HG03378 (cell line): ENCODE measurements around the gene POC1B.

Experiments used
- ATAC-seq: cut with Tn5 transposase; IDR thresholded peaks from one replicate; pipeline ENCODE4 v1.9.1; 2021; ENCODE audit warnings: mild to moderate bottlenecking, moderate library complexity; ENCODE audit not compliant: unreplicated experiment

POC1B gene

DNA sequence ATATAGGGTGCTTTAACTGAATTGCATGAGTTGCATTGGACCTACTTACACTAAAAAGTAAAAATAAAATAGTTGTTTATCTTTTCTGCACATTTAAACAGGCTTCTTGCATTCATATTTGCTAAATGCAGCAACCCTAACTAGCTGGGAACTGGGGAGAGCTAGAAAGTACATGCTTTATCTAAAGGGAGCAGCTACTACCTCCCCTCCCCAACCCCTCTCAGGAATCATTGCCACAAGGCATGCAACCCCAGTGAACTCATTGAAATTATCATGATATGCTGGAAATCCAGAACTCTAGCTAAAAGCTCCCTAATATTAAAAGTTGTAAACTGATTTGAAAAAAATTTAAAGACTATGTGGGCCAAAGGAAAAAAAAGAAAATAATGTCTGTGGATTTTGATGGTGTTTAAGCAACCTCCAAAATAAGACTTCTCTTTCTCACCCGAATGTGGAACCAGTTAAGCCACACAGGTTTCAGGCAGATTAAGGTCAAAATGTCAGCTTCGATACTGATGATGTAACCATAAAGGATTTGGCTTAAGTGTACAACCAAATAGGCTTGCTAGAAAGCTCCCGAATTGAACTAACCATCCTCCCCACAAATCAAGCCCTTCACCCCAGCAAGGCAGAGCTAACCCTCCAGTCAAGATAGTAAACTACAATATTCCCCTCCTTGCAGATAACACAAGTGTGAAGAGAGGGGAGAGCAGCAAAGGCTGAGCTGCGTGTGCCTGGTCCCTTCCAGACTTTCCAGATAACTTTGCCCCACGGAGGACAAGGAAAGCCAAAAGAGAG is 13.8 kb upstream of the POC1B start:
- no peak for ATAC-seq

DNA sequence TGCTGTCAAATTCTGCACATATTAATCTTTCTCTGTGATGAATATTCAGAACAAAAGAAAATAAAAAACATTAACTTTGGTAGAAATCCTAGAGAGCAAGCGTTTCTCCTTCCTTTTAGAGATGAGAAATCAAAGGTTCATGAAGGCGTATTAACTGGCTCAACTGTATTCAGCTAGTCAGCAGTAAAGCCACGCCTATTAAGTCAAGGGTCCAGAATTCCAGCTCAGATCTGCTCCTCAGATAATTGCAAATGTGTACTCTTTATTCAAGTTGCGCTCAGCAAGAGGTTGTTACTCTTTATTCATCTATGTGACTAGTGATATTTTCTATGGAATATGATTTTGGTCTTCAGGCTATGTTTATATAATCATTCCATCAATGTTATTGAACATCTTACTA is 13.1 kb upstream of the POC1B start:
- ATAC-seq = no peak

DNA sequence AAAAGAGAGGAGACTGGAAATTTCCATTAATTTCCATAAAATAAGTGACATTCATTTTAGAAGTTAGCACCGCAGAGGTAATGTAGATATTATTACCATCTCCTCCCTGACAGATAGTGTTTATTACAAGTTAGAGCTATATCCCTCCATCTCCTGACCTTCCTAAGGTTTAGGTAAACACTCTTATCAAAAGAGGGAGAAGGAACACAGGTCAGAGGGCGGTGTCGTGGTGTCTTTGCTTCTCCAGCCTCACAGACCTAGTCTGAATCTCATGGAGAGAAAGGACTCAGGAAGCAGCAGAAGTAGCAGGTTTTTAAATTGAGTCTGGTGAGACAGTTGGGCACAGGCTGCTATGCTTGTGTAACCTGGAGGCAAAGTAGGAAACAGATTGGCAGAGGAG is 11.5 kb upstream of the POC1B start:
- ATAC-seq = no peak

DNA sequence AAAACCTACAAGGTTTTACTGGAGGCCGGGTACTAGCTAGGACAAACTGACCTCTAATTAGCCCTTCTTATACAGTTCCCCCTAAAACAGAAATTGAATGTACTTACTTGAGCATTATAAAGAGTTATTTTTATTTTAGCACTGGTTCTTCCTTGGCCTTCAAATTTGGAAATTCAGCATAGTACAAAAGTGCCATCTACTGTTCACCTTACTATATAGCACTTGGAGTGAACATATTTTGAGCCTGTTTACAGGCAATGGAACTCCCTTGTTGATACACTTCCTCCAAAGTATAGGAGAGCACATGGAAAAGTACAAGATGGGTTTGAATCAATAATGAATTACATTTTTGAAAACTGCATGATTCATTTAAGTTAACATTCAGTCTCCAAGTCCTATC is 3.9 kb upstream of the POC1B start:
- peak; percentile 36 for ATAC-seq

DNA sequence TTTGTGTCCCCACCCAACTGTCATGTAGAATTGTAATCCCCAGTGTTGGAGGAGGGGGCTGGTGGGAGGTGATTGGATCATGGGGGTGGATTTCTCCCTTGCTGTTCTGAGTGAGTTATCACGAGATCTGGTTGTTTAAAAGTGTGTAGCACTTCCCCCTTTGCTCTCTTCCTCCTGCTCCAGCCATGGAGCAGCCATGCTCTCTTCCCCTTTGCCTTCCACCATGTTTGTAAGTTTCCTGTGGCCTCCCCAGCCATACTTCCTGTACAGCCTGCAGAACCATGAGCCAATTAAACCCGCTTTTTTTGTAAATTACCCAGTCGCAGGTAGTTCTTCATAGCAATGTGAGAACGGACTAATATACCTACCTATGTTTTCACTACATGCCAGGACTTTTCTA is 2.6 kb upstream of the POC1B start:
- ATAC-seq = no peak

DNA sequence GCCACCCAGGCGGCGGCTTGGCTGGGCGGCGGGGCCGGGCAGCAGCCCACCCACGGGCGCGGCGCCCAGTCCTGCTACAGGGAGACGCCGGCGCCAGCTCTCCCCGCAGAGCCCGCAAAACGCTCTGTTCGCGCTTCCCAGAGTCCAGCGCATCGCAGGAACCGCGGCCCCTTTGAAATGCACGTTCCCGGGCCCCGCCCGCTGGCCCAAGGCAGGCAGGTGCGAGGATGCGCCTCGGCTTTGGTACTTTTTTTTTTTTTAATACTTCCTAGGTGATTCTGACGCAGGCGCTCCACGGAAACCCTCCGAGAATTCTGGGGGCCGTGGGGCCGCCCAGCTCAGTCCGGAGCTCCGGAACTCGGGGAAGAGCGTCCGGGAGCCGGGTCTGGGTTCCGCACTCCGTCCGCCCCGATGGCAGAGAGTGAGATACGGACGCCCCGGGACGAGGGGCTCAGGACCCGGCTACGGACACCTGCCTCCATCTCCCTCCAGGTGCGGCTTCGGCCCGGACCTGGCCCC is 483 bp downstream of the POC1B start:
- peak; percentile 22 for ATAC-seq

DNA sequence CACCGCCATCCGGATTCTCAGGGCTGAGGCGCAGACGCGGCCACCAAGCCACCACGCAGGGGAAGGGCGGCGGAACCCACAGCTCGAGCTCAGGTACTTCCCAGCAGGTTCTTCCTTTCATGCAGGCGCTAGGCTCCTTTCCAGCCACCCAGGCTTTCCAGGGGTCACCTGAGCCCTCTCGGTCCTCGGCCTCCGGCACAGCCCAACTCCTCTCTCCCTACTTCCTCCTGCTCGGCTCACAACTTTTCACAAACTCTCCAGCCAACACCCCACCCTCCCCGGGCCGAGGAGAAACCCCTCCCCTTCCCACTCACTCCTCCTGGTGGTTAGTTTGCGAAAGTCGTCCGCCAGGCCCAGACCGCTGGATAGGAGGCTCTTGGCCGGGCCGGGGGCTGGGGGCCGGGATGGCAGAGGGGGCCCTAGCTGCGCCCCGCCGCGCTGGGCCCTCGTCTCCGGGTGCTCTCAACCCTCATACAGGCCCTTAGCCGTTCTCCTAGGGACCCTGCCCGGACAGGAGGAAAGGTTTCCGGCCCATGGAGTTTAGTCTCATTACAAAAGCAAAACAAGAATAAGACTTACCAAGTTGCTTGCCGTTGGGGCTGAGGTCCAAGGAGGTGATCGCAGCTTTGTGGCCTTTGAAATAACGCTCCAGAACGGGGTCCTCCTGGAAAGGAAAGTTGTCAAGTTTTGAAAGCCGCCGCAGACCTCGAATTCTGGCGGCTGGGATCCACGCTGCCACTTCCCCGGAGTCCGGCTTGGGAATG is 1.1 kb downstream of the POC1B start, which contains the start of gene GALNT4:
TSS of gene GALNT4 (minus strand) at position 256 of the 764 bp plus-strand sequence. CDS start at position 9, 247 bp downstream.
- peak; percentile 73 for ATAC-seq

DNA sequence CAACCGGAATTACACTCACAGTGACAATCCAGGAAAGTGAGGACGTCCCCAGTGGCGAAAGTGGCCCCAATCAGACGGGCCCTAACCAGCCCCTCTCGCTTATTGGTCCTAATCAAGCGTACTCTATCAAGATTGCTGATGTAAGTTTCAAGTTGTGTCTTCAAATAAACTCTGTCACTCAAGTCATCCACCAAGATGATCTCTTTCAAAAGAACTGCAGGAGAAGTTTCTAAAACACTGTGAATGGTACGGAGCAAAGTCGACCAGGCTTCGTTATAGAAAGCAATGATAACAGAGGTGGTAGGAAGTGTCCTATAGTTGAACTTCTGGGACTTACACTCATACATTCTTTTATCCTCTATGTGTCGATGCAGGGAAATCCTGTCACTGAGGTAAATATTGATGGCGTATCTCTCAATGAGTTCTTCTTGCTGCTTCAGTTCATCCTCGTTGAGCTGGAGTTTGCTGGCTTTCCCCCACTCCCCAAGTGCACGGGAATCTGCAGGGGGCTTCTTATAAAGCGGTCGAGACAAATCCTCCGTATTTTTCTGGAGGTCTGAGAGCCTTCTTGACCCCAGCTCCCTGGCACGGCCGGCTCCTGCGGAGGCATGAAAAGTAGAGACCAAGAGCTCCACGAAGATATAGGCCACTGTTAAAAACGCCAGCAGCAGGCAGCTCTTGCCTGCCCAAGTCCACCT is 1.9 kb downstream of the POC1B start:
- no peak for ATAC-seq

DNA sequence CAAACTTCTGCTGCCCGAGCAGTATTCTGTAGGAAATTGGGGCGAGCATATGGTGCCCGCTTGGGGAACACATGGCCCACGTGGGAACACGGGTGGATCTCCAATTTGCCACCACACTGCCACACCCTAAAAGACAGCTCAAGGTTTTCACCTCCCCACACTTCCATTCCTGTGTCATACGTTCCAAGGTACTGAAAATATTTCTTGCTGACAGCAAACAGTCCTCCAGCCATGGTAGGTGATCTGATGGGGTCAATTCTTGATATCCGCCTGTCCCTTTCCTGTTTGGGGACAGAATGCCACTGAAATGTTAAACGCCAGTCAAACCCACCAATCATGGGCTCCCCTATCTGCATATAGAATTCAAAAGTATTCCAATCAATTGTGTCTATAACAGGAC is 2.5 kb downstream of the POC1B start:
- no peak for ATAC-seq

DNA sequence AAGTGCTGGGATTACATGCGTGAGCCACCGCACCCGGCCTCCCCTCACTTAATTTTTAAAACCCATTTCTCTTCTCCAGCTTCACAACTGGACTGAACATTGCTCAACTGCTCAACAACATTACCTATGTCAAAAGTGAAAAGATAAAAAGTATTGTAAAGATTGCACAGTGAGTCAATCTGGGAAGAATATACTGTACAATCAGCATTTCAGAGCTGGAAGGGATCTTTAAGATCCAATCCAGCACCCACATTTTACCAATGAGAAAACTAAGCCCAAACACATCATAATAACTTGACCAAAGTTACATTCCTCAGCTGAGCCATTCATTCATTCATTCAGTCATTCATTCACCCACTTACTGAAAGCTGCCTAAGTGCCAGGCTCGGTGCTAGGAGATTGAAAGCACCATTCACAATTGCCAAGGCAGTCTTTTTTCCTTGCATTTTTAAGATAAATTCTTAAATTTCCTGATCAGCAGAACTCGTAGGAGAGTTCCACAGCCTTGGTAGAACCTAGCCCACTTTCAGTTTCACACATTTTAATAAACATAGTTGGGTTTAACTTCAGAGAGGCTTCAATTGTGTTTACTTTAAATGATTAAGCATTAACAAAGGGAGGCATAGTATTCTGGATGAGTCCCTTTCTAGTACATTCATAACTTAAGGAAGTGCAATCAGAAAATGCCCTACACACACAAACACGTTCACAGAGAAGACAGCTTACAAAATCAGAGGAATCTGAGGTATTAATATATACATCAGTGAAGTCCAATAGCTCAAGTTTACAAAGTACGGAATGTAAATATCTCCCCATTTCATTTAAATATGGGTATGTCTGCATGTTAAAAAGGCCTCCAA is 4.3 kb downstream of the POC1B start:
- ATAC-seq = no peak

DNA sequence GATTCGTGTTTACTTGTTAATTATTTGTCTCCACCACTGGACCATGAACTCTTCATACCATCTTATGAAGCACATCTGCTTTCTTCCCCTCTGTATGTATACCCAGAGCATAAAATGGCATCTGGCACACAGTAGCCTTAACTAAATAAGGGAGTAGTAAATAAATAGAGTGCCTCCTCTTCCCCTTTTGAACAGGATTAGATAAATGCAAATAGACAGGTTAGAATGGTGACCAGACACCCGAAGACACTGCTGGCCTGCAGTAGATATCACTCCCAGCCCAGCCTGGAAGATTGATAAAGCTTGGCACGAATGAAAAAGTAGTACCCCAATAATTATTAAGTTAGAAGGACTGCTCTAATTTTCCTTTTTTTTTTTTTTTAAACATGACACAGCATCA is 8.1 kb downstream of the POC1B start:
- no peak for ATAC-seq

DNA sequence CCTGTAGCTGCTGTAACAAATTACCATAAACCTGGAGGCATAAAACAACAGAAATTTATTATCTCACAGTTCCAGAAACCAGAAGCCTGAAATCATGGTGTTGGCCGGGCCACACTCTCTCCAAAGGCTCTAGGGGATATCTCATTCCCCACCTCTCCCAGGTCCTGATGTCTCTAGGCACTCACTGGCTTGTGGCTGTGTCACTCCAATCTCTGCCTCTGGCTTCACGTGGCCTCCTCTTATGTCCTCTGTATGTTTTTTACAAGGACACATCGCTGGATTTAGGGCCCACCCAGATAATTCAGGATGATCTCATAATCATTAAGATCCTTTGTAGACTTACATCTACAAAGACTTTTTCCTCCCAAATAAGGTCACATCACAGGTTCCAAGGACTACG is 9.2 kb downstream of the POC1B start:
- ATAC-seq = no peak

DNA sequence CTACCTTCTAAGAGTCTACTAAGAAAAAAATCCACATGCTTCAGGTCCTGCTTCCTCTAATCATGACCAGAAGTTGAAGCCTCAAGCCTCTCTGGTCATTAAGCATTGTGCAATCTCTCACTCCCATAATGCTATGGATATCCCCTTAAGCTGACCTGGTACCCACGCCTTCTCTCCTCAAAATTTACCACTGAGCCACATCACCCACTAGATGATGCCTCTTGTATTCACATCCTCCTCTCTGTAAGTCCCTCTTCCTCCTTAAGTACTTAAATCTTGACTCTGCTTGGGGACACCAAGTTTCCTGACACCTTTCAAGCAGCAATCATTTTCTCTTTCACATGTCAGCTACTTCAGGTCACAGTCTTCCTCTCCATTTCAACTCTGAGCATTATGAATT is 11.1 kb downstream of the POC1B start:
- ATAC-seq = peak; percentile 82

DNA sequence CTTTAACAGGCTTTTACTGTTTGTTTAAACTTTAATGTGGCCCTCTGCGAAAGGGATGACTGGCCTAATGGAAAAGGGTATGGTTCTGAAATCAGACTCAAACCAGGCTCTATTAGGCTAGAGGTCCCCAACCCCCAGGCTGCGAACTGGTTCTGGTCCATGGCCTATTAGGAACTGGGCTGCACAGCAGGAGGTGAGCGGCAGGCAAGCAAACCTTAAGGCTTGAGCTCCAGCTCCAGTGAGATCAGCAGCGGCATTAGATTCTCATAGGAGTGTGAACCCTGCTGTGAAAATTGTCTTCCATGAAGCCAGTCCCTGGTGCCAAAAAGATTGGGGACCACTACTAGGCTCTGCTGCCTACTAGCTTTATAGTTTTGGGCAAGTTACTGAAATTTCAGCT is 12.3 kb downstream of the POC1B start:
- no peak for ATAC-seq

DNA sequence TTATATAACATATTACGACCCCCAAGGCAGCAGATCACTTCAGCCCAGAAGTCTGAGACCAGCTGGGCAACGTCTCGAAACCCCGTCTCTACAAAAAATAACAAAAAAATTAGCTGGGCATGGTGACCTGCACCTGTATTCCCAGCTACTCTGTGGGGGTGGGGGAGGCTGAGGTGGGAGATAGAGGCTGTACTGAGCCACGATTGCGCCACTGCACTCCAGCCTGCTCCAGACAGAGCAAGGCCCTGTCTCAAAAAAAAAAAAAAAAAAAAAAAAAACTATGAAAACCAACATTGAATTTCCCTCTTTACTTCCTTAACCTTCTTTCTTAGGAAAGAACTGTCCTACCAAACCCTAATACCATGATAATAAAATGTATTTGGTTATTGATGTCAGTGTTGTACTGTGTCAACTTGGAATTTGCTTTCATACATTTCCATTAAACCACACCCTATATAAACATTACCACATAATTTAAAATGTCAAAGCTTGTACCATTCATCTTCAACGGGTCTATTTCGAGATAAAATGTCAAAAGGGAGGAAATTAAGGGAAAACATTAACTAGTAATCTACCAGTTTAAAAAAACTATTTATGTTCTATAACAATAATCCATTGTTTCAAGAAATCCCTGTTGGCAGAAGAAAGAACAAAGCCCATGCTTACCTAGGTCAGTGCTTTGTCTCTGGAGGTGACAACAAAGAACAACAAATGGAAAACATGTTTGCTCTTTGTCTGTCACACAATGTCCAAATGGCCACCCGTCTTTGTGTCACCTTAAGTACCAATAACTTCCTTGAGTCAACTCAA is 18.6 kb downstream of the POC1B start:
- no peak for ATAC-seq

DNA sequence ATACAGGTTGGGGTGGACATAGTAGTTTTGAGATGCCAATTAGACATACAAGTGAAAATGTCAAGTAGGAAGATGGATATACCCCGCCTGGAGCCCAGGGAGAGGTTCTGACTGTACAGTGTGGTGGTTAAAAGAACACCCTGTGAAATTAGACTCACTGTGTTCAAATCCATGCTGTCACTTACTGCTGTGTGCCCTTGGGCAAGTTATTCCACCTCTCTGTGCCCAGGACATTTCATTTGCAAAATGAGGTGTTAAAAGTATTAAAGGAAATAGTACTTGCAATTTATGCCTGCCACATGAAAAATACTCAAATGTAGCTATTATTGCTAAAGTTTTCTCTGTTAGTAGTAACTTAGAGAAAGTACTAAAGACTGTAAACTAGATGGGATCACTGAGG is 19.8 kb downstream of the POC1B start:
- ATAC-seq = no peak

DNA sequence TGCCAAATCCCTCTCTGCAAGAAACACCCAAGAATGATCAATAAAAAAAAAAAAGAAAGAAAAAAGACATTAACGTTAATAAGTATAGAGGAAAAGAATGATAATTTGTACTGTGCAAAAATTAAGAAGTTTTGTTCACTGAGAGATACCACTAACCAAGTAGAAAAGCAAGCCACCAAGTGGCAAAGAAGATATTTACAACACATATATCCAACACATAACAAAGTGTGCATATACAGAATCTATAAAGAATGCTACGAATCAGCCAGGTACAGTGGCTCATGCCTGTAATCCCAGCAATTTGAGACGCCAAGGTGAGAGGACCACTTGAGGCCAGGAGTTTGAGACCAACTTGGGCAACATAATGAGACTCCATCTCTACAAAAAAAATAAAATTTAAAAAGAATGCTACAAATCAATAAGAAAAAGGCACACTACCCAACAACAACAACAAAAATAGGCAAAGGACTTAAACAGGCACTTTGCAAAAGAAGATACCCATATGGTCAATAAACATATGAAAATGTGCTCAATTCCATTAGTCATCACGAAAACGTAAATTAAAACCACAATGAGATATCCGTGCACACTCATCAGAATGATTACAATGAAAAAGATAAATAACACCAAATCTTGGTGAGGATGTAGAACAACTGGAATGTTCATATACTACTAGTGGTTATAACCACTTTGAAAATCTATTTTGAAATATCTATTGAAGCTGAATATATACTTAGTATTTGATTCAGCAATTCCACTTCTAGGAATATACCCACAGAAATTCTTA is 21.1 kb downstream of the POC1B start:
- ATAC-seq = no peak

DNA sequence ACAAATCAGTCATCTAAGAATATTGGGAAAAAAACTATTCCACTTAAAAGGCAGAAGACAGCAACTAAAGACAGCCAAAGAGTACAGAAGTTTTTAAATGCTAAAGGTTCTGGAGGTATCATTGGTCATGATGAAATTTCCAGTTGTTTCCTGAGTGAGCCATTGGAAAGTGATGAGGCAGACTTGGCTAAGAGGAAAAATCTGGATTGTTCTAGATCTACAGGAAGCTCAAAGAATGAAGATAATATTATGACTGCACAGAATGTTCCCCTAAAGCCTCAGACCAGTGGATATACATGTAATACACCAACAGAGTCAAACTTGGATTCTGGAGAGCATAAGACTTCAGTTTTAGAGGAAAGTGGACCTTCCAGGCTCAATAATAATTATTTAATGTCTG is 24.1 kb downstream of the POC1B start:
- ATAC-seq = no peak

DNA sequence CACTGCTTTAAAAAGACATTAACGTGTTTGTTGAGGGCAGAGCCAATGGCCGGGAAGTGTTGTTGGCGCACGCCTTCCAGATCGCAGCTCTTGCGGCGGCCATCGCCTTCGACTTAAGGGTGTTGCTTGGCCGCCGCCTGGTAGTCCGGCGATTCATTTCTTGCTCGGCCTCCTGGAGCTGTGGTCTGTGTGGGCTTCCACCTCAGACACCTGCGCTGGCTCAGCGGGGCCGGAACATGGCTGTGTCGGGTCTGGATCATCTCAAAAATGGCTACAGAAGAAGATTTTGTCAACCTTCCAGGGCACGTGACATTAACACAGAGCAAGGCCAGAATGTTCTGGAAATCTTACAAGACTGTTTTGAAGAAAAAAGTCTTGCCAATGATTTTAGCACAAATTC is 26.0 kb downstream of the POC1B start:
- ATAC-seq = no peak
